GM19099 (cell line): ENCODE measurements around the gene STAB1.

Source experiments
- POLR2A ChIP-seq: IDR thresholded peaks from 3 replicates; pipeline ENCODE4 v1.6.1; 2011; ENCODE audit warnings: low read depth; ENCODE audit not compliant: insufficient read length; ENCODE audit errors: extremely low read depth

Gene STAB1

DNA sequence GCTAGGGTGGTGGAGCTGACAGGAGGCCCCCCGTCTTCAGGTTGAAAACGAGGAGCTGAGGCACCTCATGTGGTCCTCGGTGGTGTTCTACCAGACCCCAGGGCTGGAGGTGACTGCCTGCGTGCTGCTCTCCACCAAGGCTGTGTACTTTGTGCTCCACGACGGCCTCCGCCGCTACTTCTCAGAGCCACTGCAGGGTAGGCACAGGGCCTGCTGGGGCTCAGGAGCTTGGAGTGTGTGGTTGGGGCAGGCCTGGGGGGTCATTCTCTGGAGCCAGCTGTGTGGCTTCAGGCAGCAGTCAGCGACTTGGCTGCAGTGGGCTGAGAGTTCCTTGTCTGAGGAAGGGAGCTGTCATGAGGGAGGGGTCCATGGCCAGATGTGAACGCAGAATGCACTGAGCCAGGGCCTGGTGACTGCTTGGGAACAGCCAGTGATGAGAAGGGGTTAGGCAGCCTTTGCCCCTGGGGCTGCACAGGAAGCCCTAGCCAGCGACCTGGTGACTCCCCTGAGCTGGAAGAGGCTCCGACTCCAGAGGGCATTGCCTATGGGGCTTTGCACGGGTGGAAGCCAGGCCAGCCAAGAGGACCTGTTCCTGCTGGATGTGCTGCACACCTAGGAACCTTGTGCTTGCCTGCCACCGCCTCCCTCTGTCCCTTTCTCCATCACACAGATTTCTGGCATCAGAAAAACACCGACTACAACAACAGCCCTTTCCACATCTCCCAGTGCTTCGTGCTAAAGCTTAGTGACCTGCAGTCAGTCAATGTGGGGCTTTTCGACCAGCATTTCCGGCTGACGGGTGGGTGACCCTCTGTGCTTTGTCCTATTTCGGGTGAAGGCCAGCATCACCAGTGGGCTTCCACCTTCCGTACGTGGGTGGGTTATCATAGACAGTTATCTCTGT, 4.9 kb upstream of the STAB1 start:
- TF ChIP-seq POLR2A: no peak

GRCh38 chr3:52490939-52491526, 4.1 kb upstream of the STAB1 start:
- TF ChIP-seq POLR2A: no peak

GRCh38 chr3:52492059-52492458, 3.1 kb upstream of the STAB1 start:
- TF ChIP-seq POLR2A: no peak

DNA sequence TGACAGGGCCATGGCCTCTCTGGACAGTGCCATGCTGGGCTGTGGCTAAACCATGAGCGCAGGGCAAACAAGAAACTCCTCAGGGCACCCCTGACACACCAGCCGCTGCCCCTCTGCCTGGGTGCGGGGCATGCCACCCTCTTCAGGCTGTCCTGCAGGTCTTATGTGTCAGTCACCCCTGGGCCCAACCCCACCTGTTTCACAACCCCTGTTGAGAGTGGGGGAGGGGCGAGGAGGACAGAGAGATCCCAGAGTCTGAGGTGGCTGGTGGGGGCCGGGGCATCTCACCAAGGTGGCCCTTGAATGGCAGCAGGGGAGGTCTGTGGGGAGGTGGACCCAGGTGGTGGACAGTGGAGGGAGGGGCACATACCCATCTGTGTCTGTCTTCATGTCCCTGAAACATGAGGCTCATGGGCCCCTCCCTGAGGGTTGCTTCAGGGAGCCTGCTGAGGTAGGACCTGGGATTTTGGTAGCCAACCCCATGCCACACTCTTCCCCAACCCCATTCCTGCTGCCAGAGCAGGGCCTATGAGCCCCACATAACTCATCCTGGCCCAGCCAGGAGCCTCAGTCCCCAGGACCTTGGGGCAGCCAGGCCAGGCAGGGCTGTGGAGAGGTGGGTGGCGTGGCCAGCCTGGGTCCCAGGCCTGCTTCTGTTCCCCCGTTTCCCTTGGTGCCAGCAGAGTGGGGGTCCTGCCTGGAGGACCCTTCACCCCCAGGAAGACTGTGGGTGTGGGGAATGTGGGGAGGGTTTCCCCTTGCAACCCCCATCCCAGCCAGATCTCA, 1.7 kb upstream of the STAB1 start:
- no peak for TF ChIP-seq POLR2A

DNA sequence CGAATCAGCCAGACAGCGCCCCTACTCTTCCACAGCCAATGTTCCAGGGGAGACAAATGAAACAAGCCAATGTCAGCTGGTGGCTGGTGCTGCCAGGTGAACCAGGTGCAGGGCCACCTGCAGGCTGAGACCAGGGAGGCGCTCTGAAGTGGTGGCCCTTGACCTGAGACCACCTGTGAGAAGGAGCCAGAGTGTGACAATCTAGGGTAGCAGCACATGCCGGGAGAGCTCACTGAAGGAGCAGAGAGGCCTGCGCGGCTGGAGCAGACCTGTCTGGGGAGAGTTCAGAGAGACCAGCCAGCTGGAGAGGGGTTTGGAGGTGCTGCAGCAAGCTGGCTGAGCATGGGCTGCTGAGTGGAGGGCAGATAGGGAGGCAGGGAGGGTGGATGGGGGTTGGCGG, 693 bp upstream of the STAB1 start:
- no peak for TF ChIP-seq POLR2A

GRCh38 chr3:52495777-52496602, 852 bp downstream of the STAB1 start:
- TF ChIP-seq POLR2A: no peak

DNA sequence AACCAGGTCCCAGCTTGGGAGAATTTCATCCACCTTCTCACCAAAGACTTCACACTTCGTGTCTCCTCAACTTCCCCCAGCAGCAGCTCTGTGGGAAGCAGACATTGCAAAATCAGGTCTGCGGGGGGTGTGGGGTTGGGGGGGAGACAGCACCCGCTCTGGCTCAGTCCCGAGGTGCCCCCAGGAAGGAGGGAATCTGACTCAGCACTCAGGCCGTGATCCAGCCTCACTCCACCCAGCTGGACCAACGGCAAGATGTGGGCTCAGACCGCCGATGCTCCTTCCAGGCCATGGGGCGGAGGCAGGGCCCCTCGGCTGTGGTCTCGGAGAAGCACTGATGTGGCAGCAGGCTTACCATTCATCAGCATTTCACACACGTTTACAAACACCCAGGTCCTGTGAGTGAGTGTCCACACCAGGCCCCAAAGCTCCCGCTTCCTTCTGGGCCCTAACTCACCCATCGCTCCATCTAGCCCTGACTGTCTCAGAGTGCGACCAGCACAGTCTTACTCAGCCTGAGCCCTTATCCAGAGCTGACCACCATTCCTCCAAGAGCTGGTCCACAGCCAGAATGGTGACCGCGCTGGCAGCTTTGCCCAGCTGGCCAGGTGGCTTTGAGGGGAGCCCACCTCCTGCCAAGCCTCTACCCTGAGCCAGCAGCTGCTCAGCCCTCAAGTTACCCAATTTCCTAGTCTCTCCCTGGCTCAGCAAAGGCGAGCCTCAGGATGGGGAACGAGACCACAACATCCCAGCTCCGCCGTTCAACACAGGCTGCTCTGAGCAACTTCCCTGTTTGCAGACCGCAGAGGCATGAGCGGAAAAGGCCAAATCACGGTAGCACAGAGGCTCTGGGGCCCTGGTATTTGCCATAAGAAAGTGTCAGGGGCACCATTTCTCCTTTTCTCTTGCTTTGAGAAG, 3.3 kb downstream of the STAB1 start:
- no peak for TF ChIP-seq POLR2A

GRCh38 chr3:52501046-52501445, 5.9 kb downstream of the STAB1 start:
- no peak for TF ChIP-seq POLR2A

GRCh38 chr3:52502001-52502400, 6.9 kb downstream of the STAB1 start:
- no peak for TF ChIP-seq POLR2A

DNA sequence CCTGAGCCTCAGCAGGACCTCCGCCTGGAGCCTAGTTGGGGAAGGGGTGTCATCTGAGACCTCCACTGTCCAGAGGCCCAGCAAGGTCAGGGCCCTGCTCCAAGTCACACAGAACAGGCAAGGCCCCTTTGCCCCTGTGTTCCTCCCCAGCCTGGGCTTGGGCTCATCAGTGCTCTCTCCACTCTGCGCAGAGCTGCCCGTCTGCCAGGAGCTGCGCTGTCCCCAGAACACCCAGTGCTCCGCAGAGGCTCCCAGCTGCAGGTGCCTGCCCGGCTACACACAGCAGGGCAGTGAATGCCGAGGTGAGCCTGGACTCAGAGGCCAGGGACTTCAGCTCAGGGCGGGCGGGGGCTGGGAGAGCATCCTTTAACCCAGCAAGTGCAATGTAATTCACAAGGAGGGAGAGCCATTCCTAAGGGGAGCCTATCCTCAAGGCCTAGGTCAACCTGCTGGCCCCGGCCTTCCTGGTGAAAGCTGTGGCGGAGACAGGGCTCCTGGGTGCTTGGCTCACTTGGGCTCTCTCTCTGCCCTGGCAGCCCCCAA, 7.7 kb downstream of the STAB1 start:
- TF ChIP-seq POLR2A: no peak

DNA sequence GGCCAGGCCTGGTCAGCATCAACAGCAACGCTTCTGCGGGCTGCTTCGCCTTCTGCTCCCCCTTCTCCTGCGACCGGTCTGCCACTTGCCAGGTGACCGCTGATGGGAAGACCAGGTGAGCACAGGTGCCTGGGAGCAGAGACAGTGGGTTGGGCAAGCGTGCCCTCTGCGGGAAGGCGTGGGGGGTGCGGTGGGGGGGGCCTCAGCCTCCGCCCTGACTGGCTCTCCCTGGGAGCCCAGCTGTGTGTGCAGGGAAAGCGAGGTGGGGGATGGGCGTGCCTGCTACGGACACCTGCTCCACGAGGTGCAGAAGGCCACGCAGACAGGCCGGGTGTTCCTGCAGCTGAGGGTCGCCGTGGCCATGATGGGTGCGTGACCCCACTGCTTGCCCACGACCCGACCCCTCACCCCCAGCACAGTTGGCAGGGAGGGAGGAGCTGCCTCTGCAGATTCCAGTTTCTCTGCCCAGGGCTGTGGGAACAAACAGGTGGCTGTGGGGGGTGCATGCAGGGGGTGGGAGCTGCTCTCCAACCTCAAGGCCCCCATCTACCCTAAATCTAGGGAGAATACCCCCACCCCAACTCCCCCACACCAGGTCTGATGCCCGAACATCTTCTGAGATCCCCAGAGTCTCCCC, 8.8 kb downstream of the STAB1 start:
- TF ChIP-seq POLR2A: no peak

GRCh38 chr3:52504977-52505376, 9.8 kb downstream of the STAB1 start:
- no peak for TF ChIP-seq POLR2A
